Measurements from ENCODE around the gene TEX47.

DNA sequence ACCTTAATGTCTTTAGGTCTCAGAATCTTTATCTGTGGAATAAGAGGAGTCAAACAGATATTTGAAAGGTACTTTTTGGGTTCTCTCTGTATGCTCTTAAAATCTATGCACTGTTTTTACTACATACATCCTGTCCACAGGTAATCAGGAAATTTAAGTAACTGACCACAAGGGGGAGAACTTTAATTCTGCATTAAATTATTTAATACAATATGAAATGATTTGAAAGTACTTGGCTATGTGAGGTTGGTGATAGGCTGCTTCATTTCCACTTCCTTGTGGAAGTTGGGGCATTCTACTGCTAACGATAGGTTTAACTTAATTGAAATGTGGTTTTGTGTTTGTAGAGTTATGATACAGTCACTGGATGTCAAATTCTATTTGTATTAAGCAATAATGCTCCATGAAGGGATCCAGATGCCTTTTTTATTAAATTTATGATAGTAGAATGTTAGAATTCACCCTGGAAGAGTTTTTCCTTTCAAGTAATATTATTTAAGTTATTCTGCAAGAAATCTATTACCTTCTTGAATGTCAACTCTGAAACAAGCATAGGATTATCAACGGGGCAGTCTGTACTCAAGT, 6.0 kb downstream of the TEX47 start:
- no peak for TF ChIP-seq GATA2 (IDR thresholded peaks at IDR 0.05; ENCODE audit: low read depth, low read length)
- TF ChIP-seq GATA3 (IDR thresholded peaks at IDR 0.05; ENCODE audit: low read depth, low read length) = no peak

Measured in SH-SY5Y (cell line).